ENCODE measurements around the gene CYP27A1. TPM values are rescaled to one million over a fixed set of nuclear protein-coding genes. Genes with fewer than 3 reads are reported as not detected.
"Not testable (repeated sequence)": the region's sequence is repeated elsewhere in the genome, so short reads cannot be mapped to it uniquely, and the experiment has no call there.

Gene CYP27A1
- total RNA-seq, 1 donor from 2014 or later, result 7.9 TPM

- ATAC-seq (no peak), DNase-seq (no peak)
- intact Hi-C loops (cut with micrococcal nuclease), result loop anchor here (2.0 kb wide), 1 partner anchor 39 kb away; no protein-coding TSS in a partner anchor
Measured at GRCh38 chr2:218823196-218823855, 41.4 kb downstream of the CYP27A1 start.

DNA sequence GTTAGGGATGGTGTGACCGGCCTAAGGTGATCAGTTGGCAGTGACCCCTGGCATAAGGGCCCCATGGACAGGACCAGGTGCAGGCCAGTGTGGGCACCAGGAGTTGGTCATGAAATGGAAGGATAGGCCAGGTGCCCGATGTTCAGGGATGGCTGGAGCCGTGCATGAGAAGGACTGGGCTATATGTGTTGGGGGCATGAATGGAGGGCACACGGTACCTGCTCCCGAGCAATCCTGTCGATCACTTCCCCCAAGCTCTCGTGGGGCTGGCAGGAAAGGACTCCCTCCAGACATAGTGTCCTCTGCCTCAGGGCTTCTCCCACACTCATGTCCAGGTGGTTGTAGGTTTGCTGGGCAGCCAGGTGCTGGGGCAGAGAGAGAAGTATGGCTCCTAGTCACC lies 42.1 kb downstream of the CYP27A1 start:
- intact Hi-C loops (cut with micrococcal nuclease), result no loop called here
- DNase-seq (no peak), ATAC-seq (no peak)

DNA sequence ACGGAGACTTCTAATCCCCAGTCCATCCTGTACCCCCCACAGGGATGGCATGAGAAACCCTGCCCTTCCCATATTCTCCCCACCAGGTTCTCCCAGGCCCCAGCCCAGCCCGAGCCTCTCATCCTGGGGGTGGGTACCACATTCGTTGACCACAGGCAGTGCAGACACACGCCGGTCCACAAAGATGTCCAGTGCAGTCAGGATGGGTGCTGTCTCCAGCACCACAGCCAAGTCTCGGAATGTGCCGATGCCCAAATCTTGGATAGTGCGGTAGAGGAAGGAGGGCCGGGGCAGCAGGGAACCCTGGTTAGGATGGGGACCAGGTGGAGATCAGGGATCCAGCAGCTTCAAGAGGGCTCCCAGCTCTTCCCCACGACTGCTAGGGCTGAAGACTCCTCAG lies 44.8 kb downstream of the CYP27A1 start:
- intact Hi-C loops (cut with micrococcal nuclease), result no loop called here
- DNase-seq (no peak), ATAC-seq (no peak)

- intact Hi-C loops (cut with micrococcal nuclease), result no loop called here
- ATAC-seq (no peak), DNase-seq (no peak)
Measured at GRCh38 chr2:218827701-218828476, 45.9 kb downstream of the CYP27A1 start.

GRCh38 chr2:218828477-218828778 lies 46.5 kb downstream of the CYP27A1 start:
- ATAC-seq, result no peak

GRCh38 chr2:218829868-218830451 lies 48.0 kb downstream of the CYP27A1 start:
- ATAC-seq (peak; percentile 71), DNase-seq (peak; percentile 82)

More at GRCh38 chr2:218828477-218828778, 46.5 kb downstream of the CYP27A1 start:
- intact Hi-C loops (cut with micrococcal nuclease), result no loop called here
- DNase-seq, result no peak

DNA sequence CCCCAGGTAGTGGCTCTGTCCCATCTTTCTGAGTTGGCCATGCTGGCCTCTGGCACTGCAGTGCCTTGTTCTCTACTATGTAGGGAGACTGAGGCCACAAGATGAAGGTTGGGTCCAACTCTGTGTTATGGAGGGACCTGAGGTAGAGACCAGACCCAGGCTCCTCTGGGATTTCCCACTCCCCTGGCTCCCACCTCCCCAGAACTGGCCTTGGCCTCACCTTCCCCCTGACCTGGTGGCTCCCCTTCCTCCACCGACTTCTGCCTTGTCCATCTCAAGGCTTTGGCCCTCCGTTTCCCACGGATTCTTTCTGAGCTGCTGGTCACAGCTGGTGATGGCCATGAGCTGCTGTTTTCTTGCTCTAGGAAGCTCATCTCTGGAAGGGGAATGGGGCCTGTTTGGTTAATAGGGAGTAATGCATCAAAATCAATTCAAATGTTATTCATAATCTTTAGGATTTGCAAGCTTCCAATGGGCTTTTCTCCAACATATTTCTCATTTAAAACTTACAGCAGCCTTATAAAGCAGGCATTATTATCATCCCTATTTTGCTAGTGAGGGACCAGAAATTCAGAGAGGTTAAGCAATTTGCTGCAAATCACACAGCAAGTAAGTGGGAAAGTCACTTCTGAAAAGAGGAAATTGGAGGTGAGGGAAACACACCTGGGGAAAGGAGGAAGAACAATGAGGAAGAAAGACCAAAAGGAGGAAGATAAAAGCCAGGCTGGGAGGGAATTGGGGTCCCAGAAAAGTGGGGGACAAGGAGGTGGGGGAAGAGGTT lies 48.8 kb downstream of the CYP27A1 start:
- ATAC-seq (no peak), DNase-seq (no peak)
- intact Hi-C loops (cut with micrococcal nuclease), result no loop called here

More at GRCh38 chr2:218829868-218830451, 48.0 kb downstream of the CYP27A1 start:
- intact Hi-C loops (cut with micrococcal nuclease), result no loop called here

- intact Hi-C loops (cut with micrococcal nuclease), result no loop called here
- DNase-seq (peak; percentile 55), ATAC-seq (peak; percentile 38)
Measured at GRCh38 chr2:218831378-218831990, 49.5 kb downstream of the CYP27A1 start, which contains the start of gene PRKAG3. Gene PRKAG3, minus strand, starts transcription at chr2:218831803.

- intact Hi-C loops (cut with micrococcal nuclease), result no loop called here
- DNase-seq (no peak), ATAC-seq (peak; percentile 21)
Measured at GRCh38 chr2:218832081-218832480, 50.1 kb downstream of the CYP27A1 start.

DNA sequence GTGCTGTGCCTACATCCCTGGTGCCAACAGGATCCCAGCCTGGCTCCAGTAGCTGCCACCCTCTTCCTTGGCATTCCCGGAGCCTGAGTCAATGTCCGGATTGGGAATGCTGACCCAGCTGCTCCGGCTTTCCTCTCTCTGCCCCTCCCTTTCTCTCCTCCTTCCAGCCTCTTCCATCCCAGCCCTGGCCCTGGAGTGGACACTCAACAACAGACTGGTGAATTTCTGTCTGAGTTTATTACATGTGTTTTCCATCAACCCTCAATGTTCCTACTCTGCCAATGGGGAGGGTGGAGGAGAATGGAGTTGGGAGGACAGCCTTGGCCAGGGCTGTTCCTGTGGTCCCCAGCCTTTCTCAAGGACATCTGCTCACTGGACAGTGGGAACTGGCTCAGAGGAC lies 50.6 kb downstream of the CYP27A1 start:
- intact Hi-C loops (cut with micrococcal nuclease), result no loop called here
- DNase-seq, result peak; percentile 64

GRCh38 chr2:218833023-218833609 lies 51.2 kb downstream of the CYP27A1 start:
- intact Hi-C loops (cut with micrococcal nuclease), result no loop called here
- ATAC-seq (no peak), DNase-seq (no peak)

More for the DNA sequence above, 50.6 kb downstream of the CYP27A1 start:
- ATAC-seq, result peak; percentile 83

- ATAC-seq (no peak), DNase-seq (no peak)
- intact Hi-C loops (cut with micrococcal nuclease), result no loop called here
Measured at GRCh38 chr2:218834685-218835084, 52.7 kb downstream of the CYP27A1 start.

- intact Hi-C loops (cut with micrococcal nuclease), result no loop called here
- no peak for ATAC-seq
- DNase-seq, result no peak
Measured at GRCh38 chr2:218837495-218837894, 55.5 kb downstream of the CYP27A1 start.

DNA sequence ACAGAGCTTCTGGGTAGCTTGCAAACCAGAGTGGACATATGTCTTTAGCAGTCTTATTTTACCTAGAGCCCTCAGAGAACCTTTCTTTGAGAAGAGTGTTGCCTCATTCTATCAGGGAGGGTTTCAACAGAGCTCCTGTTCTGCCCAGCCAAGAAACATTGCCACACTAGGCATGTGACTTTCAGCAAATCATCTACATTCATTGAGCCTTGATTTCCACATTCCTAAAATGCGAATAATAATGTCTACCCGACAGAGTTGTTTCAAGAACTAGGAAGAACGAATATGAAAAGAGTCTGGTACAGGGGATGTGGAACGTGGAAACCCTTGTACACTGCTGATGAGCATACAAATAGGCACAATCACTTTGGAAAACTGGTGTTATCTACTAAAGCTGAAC lies 57.5 kb downstream of the CYP27A1 start:
- no peak for DNase-seq
- ATAC-seq, result no peak
- intact Hi-C loops (cut with micrococcal nuclease), result no loop called here

GRCh38 chr2:218839888-218840287 lies 57.9 kb downstream of the CYP27A1 start:
- ATAC-seq (no peak), DNase-seq (no peak)
- intact Hi-C loops (cut with micrococcal nuclease), result loop anchor here (10.0 kb wide), 1 partner anchor 125 kb away; the partner anchor contains the start of gene TTLL4

DNA sequence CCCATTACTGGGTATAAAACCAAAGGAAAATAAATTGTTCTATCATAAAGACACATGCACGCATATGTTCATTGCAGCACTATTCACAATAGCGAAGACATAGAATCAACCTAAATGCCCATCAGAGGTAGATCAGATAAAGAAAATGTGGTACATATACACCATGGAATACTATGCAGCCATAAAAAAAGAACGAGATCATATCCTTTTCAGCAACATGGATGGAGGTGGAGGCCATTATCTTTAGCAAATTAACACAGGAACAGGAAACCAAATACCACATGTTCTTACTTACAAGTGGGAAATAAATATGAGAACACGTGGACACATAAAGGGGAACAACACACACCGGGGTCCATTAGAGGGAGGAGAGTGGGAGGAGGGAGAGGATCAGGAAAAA lies 62.4 kb downstream of the CYP27A1 start:
- ATAC-seq, DNase-seq: not testable (repeated sequence)
- intact Hi-C loops (cut with micrococcal nuclease), result loop anchor here (10.0 kb wide), 1 partner anchor 130 kb away; the partner anchor contains the start of gene TTLL4

- not testable (repeated sequence) for ATAC-seq, DNase-seq
- intact Hi-C loops (cut with micrococcal nuclease), result loop anchor here (10.0 kb wide), 1 partner anchor 132 kb away; the partner anchor contains the start of gene TTLL4
Measured at GRCh38 chr2:218846963-218847362, 65.0 kb downstream of the CYP27A1 start.

DNA sequence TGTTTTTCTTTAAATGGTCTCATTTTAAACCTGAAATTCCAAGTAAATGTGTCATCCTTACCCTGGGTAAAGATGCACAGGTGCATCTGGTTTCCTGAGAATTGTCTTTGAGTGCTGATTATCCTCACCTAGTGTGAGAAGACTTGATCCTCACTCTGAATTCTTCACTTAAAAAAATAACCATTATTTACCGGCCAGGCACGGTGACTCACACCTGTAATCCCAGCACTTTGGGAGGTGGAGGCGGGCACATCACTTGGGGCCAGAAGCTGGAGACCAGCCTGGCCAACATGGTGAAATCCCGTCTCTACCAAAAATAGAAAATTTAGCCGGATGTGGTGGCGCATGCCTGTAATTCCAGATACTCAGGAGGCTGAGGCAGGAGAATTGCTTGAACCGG lies 67.8 kb downstream of the CYP27A1 start:
- intact Hi-C loops (cut with micrococcal nuclease), result loop anchor here (10.0 kb wide), 1 partner anchor 135 kb away; the partner anchor contains the start of gene TTLL4
- DNase-seq (no peak), ATAC-seq (no peak)
